Esophagus muscularis mucosa (tissue), 4 donors: ENCODE results near the gene ZNF580. TPM values are rescaled to one million over a fixed set of nuclear protein-coding genes. Genes with fewer than 3 reads are reported as not detected.

Source experiments
- DNase-seq: peaks from one replicate; pipeline ENCODE4 v3.0.0-alpha.2; 2017; ENCODE audit errors: extremely low spot score
- H3K27ac ChIP-seq, 4 donors: fragments of 200-600 bp; sonication (generic); replicated peaks in 1 of 4; 1 replicate in 3 of 4; 2 replicates in 1 of 4; pipeline ENCODE4 v1.5.1; 2016 to 2019; ENCODE audit warnings: mild to moderate bottlenecking in 1 of 4
- H3K27me3 ChIP-seq, 4 donors: fragments of 200-600 bp; sonication (generic); one replicate each; pipeline versions ENCODE4 v1.5.1 to v1.6.0; 2016 to 2019
- H3K36me3 ChIP-seq, 4 donors: fragments of 200-600 bp; sonication (generic); one replicate each; pipeline ENCODE4 v1.5.1; 2016 to 2019
- H3K4me1 ChIP-seq, 4 donors: fragments of 200-600 bp; sonication (generic); one replicate each; pipeline ENCODE4 v1.5.1; 2016 to 2019
- H3K4me3 ChIP-seq, 4 donors: fragments of 200-600 bp; sonication (generic); 1 replicate in 2 of 4; 2 replicates in 2 of 4; pipeline ENCODE4 v1.5.1; 2016 to 2019; ENCODE audit warnings: mild to moderate bottlenecking in 4 of 4, moderate library complexity in 1 of 4
- H3K9me3 ChIP-seq, 4 donors: fragments of 200-600 bp; sonication (generic); 1 replicate in 3 of 4; 2 replicates in 1 of 4; pipeline ENCODE4 v1.5.1; 2016 to 2019
- EP300 ChIP-seq: sonication (generic); formaldehyde crosslinking; IDR thresholded peaks from one replicate; pipeline ENCODE4 v1.6.1; 2017; ENCODE audit warnings: antibody characterized with exemption
- POLR2A ChIP-seq: fragments of 450-650 bp; IDR thresholded peaks from one replicate; pipeline ENCODE4 v1.6.1; 2017; ENCODE audit warnings: antibody characterized with exemption, moderate library complexity, mild to moderate bottlenecking, low read depth
- POLR2AphosphoS5 ChIP-seq, 2 donors: sonication (generic); formaldehyde crosslinking; IDR thresholded peaks; one replicate each; pipeline ENCODE4 v1.6.1; 2017; ENCODE audit warnings: antibody characterized with exemption in 2 of 2
- WGBS: methylation state at CpG from one replicate; pipeline ENCODE4 v1.1.5; 2018; 5-methylcytosine and 5-hydroxymethylcytosine counted together
- intact Hi-C: fragments of 100-400 bp; cut with DNase I; formaldehyde crosslinking; loops from one replicate; pipeline ENCODE4 v1.15.1; 2023
- total RNA-seq, 4 donors: library from RNA; depleted of rRNA; stranded (reverse); fragments of >200 nt; gene quantifications; one replicate each; pipeline versions ENCODE4 v1.1.0 to v1.2.1, GENCODE V29; 2016
- TF ChIP-seq, protein P1 (sequence below), 3 experiments: fragments of 200-600 bp in 2 of 3; fragments of 450-650 bp in 1 of 3; sonication (generic) in 2 of 3; IDR thresholded peaks; one replicate each; pipeline ENCODE4 v1.5.1; 2017 to 2019; ENCODE audit warnings: antibody characterized with exemption in 3 of 3, mild to moderate bottlenecking in 2 of 3, moderate library complexity in 1 of 3

The ZNF580 gene
- total RNA-seq, 4 donors from 2014 or later, result 38.3 to 66.8 (median 43.1) TPM

DNA sequence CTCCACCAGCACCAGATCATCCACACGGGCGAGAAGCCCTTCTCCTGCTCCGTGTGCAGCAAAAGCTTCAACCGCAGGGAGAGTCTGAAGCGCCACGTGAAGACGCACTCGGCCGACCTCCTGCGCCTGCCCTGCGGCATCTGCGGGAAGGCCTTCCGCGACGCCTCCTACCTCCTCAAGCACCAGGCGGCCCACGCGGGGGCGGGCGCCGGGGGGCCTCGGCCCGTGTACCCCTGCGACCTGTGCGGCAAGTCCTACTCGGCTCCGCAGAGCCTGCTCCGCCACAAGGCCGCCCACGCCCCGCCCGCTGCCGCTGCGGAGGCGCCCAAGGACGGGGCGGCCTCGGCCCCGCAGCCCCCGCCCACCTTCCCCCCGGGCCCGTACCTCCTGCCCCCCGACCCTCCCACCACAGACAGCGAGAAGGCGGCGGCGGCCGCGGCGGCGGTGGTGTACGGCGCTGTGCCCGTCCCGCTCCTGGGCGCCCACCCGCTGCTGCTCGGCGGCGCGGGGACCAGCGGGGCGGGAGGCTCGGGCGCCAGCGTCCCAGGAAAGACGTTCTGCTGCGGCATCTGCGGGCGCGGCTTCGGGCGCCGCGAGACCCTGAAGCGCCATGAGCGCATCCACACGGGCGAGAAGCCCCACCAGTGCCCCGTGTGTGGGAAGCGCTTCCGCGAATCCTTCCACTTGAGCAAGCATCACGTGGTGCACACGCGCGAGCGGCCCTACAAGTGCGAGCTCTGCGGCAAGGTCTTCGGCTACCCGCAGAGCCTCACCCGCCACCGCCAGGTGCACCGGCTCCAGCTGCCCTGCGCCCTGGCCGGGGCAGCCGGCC is 25.9 kb upstream of the ZNF580 start:
- no peaks in the 10 kb centered on the region for H3K27me3 ChIP-seq
- no peak overlapping the region for H3K27ac ChIP-seq
- peaks cover 15 to 43% (median 41%) of the 10 kb centered on the region in 4 donors for H3K4me1 ChIP-seq
- no peak overlapping the region for H3K4me3 ChIP-seq
- H3K9me3 ChIP-seq, result no peaks in the 10 kb centered on the region
- intact Hi-C loops, result no loop called here
- WGBS, result 96% methylated on average over 48 of the region's 98 CpGs
- no peak for TF ChIP-seq EP300
- TF ChIP-seq POLR2A, result no peak
- no peak for TF ChIP-seq POLR2AphosphoS5 (IDR thresholded peaks at IDR 0.05)
- TF ChIP-seq, protein P1, sequence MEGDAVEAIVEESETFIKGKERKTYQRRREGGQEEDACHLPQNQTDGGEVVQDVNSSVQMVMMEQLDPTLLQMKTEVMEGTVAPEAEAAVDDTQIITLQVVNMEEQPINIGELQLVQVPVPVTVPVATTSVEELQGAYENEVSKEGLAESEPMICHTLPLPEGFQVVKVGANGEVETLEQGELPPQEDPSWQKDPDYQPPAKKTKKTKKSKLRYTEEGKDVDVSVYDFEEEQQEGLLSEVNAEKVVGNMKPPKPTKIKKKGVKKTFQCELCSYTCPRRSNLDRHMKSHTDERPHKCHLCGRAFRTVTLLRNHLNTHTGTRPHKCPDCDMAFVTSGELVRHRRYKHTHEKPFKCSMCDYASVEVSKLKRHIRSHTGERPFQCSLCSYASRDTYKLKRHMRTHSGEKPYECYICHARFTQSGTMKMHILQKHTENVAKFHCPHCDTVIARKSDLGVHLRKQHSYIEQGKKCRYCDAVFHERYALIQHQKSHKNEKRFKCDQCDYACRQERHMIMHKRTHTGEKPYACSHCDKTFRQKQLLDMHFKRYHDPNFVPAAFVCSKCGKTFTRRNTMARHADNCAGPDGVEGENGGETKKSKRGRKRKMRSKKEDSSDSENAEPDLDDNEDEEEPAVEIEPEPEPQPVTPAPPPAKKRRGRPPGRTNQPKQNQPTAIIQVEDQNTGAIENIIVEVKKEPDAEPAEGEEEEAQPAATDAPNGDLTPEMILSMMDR (IDR thresholded peaks at IDR 0.05), result no peak
- DNase-seq, result no peak
- peaks cover 26 to 63% (median 49%) of the 10 kb centered on the region in 4 donors for H3K36me3 ChIP-seq

DNA sequence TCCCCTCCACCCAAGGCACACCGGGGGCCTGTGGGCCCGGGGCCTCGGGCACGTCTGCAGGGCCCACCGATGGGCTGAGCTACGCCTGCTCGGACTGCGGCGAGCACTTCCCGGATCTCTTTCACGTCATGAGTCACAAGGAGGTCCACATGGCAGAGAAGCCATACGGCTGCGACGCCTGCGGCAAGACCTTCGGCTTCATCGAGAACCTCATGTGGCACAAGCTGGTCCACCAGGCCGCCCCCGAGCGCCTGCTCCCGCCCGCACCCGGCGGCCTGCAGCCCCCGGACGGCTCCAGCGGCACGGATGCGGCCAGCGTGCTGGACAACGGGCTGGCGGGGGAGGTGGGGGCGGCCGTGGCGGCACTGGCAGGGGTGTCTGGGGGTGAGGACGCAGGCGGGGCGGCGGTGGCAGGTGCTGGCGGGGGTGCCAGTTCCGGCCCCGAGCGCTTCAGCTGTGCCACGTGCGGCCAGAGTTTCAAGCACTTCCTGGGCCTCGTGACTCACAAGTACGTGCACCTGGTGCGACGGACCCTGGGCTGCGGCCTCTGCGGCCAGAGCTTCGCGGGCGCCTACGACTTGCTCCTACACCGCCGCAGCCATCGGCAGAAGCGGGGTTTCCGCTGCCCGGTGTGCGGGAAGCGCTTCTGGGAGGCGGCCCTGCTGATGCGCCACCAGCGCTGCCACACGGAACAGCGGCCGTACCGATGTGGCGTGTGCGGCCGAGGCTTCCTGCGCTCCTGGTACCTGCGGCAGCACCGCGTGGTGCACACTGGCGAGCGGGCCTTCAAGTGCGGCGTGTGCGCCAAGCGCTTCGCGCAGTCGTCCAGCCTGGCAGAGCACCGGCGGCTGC is 25.0 kb upstream of the ZNF580 start:
- intact Hi-C loops, result no loop called here
- Histone ChIP-seq H3K9me3 (no peaks in the 10 kb centered on the region), H3K36me3 (peaks cover 26 to 61% (median 48%) of the 10 kb centered on the region in 4 donors), H3K4me3 (no peak overlapping the region), H3K4me1 (peaks cover 11 to 48% (median 41%) of the 10 kb centered on the region in 4 donors), H3K27ac (no peak overlapping the region), H3K27me3 (no peaks in the 10 kb centered on the region)
- TF ChIP-seq, protein P1 (IDR thresholded peaks at IDR 0.05), result no peak
- no peak for TF ChIP-seq POLR2AphosphoS5 (IDR thresholded peaks at IDR 0.05)
- no peak for TF ChIP-seq POLR2A
- no peak for TF ChIP-seq EP300
- WGBS, result 97% methylated on average over 38 of the region's 88 CpGs
- no peak for DNase-seq

DNA sequence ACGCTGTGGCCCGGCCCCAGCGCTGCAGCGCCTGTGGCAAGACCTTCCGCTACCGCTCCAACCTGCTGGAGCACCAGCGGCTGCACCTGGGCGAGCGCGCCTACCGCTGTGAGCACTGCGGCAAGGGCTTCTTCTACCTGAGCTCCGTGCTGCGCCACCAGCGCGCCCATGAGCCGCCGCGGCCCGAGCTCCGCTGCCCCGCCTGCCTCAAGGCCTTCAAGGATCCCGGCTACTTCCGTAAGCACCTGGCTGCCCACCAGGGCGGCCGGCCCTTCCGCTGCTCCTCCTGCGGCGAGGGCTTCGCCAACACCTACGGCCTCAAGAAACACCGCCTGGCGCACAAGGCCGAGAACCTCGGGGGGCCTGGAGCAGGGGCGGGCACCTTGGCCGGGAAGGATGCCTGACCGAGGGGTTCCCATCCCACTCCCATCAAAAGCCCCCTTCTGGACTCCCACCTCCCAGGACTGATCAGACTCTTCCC is 24.4 kb upstream of the ZNF580 start:
- no peaks in the 10 kb centered on the region for H3K27me3 ChIP-seq
- no peak overlapping the region for H3K27ac ChIP-seq
- no peaks in the 10 kb centered on the region for H3K9me3 ChIP-seq
- intact Hi-C loops, result no loop called here
- no peak for DNase-seq
- H3K36me3 ChIP-seq, result peaks cover 26 to 67% (median 49%) of the 10 kb centered on the region in 4 donors
- 96% methylated on average over 34 of the region's 38 CpGs for WGBS
- no peak for TF ChIP-seq POLR2A
- TF ChIP-seq, protein P1 (IDR thresholded peaks at IDR 0.05), result no peak
- no peak for TF ChIP-seq POLR2AphosphoS5 (IDR thresholded peaks at IDR 0.05)
- TF ChIP-seq EP300, result no peak
- peaks cover 5 to 41% (median 34%) of the 10 kb centered on the region in 4 donors for H3K4me1 ChIP-seq
- no peak overlapping the region for H3K4me3 ChIP-seq

DNA sequence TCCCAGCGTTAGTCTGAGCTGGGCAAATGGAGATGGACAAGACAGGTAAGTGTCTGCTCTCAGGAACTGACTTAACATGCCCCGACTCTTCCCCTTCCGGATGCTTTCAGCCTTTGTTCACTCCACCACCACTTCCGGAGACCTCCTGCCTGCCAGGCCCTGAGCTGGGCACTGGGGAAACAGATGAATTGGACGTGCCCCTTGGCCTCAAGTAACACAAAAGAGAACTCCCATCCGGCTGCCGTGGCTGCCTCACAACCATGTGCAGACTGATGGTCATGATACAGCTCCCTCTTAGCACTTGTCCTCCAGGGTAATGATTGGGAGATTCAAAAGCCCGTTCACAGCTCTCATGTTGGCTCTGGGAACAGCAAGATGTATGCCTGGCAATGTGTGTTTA is 23.4 kb upstream of the ZNF580 start:
- H3K36me3 ChIP-seq, result peaks cover 32 to 77% (median 59%) of the 10 kb centered on the region in 4 donors
- H3K27ac ChIP-seq, result no peak overlapping the region
- H3K27me3 ChIP-seq, result no peaks in the 10 kb centered on the region
- peaks cover 0 to 32% (median 24%) of the 10 kb centered on the region in 4 donors for H3K4me1 ChIP-seq
- no peak for DNase-seq
- no peaks in the 10 kb centered on the region for H3K9me3 ChIP-seq
- 88% methylated on average over 8 of the region's 8 CpGs for WGBS
- TF ChIP-seq, protein P1 (IDR thresholded peaks at IDR 0.05), result no peak
- TF ChIP-seq EP300 (no peak), POLR2A (no peak), POLR2AphosphoS5 (IDR thresholded peaks at IDR 0.05) (no peak)
- H3K4me3 ChIP-seq, result no peak overlapping the region
- intact Hi-C loops, result no loop called here
